Colonic mucosa (tissue), 4 donors: ENCODE measurements around the gene PPP2R5A. TPM values are rescaled to one million over a fixed set of nuclear protein-coding genes. Genes with fewer than 3 reads are reported as not detected.

Experiments used
- DNase-seq: peaks from one replicate; pipeline ENCODE4 v3.0.0-alpha.2; 2020
- H3K27ac ChIP-seq: fragments of 200-600 bp; one replicate; pipeline ENCODE4 v1.8.0; 2021
- H3K27me3 ChIP-seq: fragments of 200-600 bp; one replicate; pipeline ENCODE4 v1.8.0; 2021
- H3K36me3 ChIP-seq: fragments of 200-600 bp; one replicate; pipeline ENCODE4 v1.8.0; 2021
- H3K4me1 ChIP-seq: fragments of 200-600 bp; one replicate; pipeline ENCODE4 v1.8.0; 2021; ENCODE audit warnings: mild to moderate bottlenecking
- H3K4me3 ChIP-seq: fragments of 200-600 bp; one replicate; pipeline ENCODE4 v1.8.0; 2021
- H3K9ac ChIP-seq, 2 donors: one replicate each; pipeline ENCODE4 v1.7.0; 2013; ENCODE audit warnings: control low read depth in 2 of 2, low read depth in 2 of 2, low read length in 2 of 2
- H3K9me3 ChIP-seq: fragments of 200-600 bp; one replicate; pipeline ENCODE4 v1.8.0; 2021
- CTCF ChIP-seq: fragments of 200-600 bp; IDR thresholded peaks from one replicate; pipeline ENCODE4 v1.8.0; 2022; ENCODE audit warnings: antibody characterized with exemption, mild to moderate bottlenecking
- intact Hi-C: fragments of 100-400 bp; cut with DNase I; formaldehyde crosslinking; loops from one replicate; pipeline ENCODE4 v1.14.1; 2022
- total RNA-seq, 2 donors: library from RNA; stranded (reverse); fragmentation: NEBNext Ultra II Directional in 1 of 2; extraction: Animal tissue kit (Norgen Biotek cat#: 25700) in 1 of 2; gene quantifications; one replicate each; pipeline ENCODE4 v1.2.1, GENCODE V29; 2021
- donor health status: healthy.
- donor health status: DM: no; HTN: no; CAD: no.
- donor health status: DM: no; HTN: no; CAD: no.

The PPP2R5A gene
- total RNA-seq, 2 donors from 2014 or later: 62.4 to 78.2 TPM

DNA sequence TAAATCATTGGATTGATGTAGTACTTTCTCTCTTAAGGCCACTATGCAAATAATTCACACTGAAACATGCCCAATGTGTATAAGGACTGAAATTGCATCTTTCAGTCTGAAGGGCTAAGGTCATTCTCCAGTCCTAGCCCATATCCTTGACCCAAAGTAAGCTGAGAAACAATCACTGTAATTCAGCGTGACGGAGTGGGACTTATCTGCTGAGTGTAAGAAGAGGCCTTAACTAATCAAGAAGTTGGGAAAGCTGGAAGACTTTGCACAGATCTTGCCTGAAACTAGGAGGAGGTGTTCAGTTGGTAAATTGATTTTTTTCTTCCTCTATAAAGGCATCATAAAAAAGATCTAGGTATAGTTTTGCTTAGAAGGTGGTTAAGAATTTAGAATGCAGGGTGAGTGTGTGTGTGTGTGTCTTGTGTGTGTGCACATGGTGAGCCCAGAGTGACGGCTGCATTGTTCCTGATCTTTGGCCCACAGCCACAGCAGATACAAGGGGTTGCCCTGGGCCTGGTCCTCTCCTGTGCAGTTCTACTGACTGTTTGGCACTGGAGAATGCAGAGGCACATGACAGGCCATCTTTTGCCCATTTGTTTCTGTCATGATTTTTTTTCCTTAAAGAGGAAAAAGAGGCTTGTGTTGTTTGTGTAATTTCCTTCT, 13.3 kb upstream of the PPP2R5A start:
- no peak overlapping the region for H3K27ac ChIP-seq
- no peaks in the 10 kb centered on the region for H3K36me3 ChIP-seq
- no peaks in the 10 kb centered on the region for H3K9me3 ChIP-seq
- H3K4me3 ChIP-seq: no peak overlapping the region
- H3K9ac ChIP-seq: no peak overlapping the region
- intact Hi-C loops: no loop called here
- no peaks in the 10 kb centered on the region for H3K4me1 ChIP-seq
- no peak for DNase-seq
- no peak for TF ChIP-seq CTCF
- H3K27me3 ChIP-seq: no peaks in the 10 kb centered on the region

GRCh38 chr1:212281590-212281989, 3.6 kb upstream of the PPP2R5A start:
- no peaks in the 10 kb centered on the region for H3K4me1 ChIP-seq

DNA sequence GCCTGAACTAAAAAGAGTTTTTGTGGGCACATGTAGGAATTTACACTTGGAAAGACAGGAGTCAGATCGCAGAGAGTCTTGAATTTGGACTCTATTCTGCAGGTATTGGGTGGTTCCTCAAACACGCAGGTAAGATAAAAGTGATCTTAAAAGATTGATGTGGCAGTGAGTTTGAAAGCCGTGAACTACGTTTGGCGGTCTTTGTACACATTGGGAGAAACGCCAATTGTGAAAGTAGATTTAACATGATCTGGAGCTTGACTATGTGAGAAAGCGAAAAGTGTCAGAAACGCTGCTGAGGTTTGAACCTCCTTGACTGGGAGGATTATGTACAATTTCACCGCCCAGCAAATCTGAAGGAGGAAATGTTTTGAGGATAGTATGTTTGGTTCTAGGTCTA, 1.5 kb upstream of the PPP2R5A start:
- peaks cover 11% of the 10 kb centered on the region for H3K4me1 ChIP-seq
- H3K27ac ChIP-seq: peak overlapping the region; percentile 97
- H3K36me3 ChIP-seq: no peaks in the 10 kb centered on the region
- H3K9me3 ChIP-seq: no peaks in the 10 kb centered on the region
- DNase-seq: peak; percentile 22
- peak overlapping the region in 1 of 2 donors; percentile 98 for H3K9ac ChIP-seq
- H3K27me3 ChIP-seq: no peaks in the 10 kb centered on the region
- TF ChIP-seq CTCF: no peak
- intact Hi-C loops: no loop called here
- H3K4me3 ChIP-seq: peak overlapping the region; percentile 62

More at GRCh38 chr1:212281590-212281989, 3.6 kb upstream of the PPP2R5A start:
- Histone ChIP-seq H3K36me3 (no peaks in the 10 kb centered on the region), H3K27me3 (no peaks in the 10 kb centered on the region), H3K9me3 (no peaks in the 10 kb centered on the region), H3K4me3 (no peak overlapping the region), H3K27ac (no peak overlapping the region), H3K9ac (no peak overlapping the region)
- no peak for TF ChIP-seq CTCF
- intact Hi-C loops: no loop called here
- DNase-seq: no peak

DNA sequence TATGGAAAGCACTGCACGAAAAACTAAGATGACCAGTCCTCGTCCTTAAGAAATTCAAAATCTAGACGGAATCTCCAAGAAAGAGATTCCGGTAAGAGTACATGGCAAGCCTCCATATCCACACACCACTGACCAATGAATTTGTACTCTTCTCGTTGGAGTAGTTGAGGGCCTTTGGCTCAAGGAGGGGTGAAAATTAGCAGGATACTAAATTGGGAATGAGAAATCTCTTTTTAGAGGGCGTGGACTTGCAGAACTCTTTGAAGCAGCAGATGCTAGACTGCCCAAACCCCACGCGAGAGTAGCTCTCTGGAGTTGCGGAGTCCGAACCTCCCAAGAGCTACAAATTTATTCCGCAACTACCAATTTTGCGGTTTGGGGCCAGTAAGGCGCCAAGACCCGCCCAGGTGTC, 872 bp upstream of the PPP2R5A start:
- Histone ChIP-seq H3K4me1 (peaks cover 17% of the 10 kb centered on the region), H3K36me3 (no peaks in the 10 kb centered on the region), H3K9ac (peak overlapping the region; percentile 70 to 98), H3K27ac (peak overlapping the region; percentile 97), H3K9me3 (no peaks in the 10 kb centered on the region), H3K27me3 (no peaks in the 10 kb centered on the region), H3K4me3 (peak overlapping the region; percentile 62)
- no peak for TF ChIP-seq CTCF
- no peak for DNase-seq
- intact Hi-C loops: no loop called here

DNA sequence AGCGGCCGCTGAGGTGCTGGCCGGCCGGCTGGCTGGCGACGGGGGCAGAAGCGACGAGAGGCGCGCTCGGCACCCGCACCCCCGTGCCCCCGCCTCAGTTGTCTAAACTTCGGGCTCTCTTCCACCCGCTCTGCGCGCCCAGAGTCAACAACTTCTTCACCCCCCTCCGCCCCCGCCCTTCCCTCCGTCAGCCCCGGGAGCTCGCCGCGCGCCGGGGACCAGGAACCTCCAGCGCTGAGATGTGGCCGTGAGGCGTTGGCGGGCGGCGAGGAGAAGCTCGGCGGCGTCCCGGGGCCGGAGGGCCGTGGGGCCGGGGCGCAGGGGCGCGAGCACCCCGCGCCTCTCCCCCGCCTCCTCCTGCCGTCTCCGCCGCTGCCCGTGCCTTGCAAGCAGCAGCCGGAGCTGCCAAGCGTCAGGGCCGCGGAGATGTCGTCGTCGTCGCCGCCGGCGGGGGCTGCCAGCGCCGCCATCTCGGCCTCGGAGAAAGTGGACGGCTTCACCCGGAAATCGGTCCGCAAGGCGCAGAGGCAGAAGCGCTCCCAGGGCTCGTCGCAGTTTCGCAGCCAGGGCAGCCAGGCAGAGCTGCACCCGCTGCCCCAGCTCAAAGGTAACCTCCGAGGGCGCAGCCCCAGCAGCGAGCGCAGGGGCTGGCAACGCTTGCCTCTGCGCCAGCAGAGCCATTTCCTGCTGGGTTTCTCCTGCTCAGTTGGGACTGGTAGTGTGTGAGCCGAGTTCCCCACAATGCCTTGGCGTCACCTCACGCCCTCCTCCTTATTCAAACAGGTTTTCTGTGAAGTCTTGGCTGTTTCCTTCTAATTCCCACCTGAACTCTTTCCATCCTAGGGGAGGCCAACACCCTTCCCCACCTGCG, 710 bp downstream of the PPP2R5A start:
- no peaks in the 10 kb centered on the region for H3K9me3 ChIP-seq
- no peaks in the 10 kb centered on the region for H3K36me3 ChIP-seq
- peak overlapping the region; percentile 85 for H3K4me3 ChIP-seq
- no peaks in the 10 kb centered on the region for H3K27me3 ChIP-seq
- peak; percentile 73 for DNase-seq
- TF ChIP-seq CTCF: no peak
- H3K27ac ChIP-seq: peak overlapping the region; percentile 99
- intact Hi-C loops: loop anchor here (5.0 kb wide), 1 partner anchor 54 kb away; no protein-coding TSS in a partner anchor
- H3K9ac ChIP-seq: peak overlapping the region; percentile 98 to 99
- peaks cover 20% of the 10 kb centered on the region for H3K4me1 ChIP-seq
